Measurements from ENCODE around the gene EMC10.

Gene EMC10

DNA sequence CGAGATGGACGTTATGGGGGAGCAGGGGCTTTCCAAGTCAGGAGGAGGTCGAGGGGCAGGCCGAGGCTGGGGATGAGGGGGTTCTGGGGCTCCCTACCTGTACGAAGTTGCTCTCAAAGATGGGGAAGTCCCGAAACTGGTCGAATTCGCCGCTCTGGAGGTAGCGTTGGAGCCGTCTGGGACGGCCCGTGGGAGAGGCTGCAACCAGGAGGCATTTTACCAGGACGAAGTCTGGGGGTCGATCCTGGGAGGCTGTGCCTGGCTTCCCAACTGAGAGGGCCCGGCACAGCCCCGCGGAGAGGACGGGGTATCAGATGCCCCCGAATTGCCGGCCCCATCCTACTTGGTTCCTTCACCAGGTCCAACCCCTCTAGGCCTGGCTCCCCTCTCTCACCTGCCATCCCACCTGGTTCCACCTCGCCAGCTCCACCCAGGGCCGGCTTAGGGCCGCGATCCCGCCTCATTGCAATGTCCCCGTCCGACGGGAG is 527 bp upstream of the EMC10 start:
- Histone ChIP-seq H3K27me3 (no peaks in the 10 kb centered on the region), H3K9me3 (no peaks in the 10 kb centered on the region), H3K36me3 (peaks cover 11 to 24% (median 21%) of the 10 kb centered on the region in 3 donors), H3K4me3 (peak overlapping the region; percentile 86 to 90), H3K27ac (peak overlapping the region; percentile 69 to 76), H3K4me1 (peaks cover 0 to 21% (median 14%) of the 10 kb centered on the region in 4 donors)
- intact Hi-C loops (cut with DNase I; ENCODE audit: low total_unique reads): loop anchor here (1.0 kb wide), 1 partner anchor 36 kb away; the partner anchor contains the start of gene JOSD2
- TF ChIP-seq, protein P1, sequence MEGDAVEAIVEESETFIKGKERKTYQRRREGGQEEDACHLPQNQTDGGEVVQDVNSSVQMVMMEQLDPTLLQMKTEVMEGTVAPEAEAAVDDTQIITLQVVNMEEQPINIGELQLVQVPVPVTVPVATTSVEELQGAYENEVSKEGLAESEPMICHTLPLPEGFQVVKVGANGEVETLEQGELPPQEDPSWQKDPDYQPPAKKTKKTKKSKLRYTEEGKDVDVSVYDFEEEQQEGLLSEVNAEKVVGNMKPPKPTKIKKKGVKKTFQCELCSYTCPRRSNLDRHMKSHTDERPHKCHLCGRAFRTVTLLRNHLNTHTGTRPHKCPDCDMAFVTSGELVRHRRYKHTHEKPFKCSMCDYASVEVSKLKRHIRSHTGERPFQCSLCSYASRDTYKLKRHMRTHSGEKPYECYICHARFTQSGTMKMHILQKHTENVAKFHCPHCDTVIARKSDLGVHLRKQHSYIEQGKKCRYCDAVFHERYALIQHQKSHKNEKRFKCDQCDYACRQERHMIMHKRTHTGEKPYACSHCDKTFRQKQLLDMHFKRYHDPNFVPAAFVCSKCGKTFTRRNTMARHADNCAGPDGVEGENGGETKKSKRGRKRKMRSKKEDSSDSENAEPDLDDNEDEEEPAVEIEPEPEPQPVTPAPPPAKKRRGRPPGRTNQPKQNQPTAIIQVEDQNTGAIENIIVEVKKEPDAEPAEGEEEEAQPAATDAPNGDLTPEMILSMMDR (IDR thresholded peaks at IDR 0.05): no peak
- DNase-seq: no peak

DNA sequence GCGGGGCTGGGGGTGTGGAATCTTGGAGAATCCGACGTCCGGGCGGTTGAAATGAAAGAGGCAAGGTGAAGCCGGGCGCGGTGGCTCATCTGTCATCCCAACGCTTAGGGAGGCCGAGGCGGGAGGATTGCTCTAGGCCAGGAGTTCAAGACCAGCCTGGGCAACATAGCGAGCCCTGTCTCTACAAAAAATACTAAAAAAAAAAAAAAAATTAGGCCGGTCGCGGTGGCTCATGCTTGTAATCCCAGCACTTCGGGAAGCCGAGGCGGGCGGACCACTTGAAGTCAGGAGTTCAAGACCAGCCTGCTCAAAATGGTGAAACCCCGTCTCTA is 566 bp downstream of the EMC10 start:
- intact Hi-C loops (cut with DNase I; ENCODE audit: low total_unique reads): loop anchor here (1.0 kb wide), 1 partner anchor 34 kb away; the partner anchor contains the start of gene JOSD2
- TF ChIP-seq, protein P1 (IDR thresholded peaks at IDR 0.05): no peak
- Histone ChIP-seq H3K36me3 (peaks cover 18 to 35% (median 32%) of the 10 kb centered on the region in 3 donors), H3K27ac (peak overlapping the region; percentile 69 to 76), H3K9me3 (no peaks in the 10 kb centered on the region), H3K4me3 (peak overlapping the region; percentile 86 to 90), H3K27me3 (no peaks in the 10 kb centered on the region), H3K4me1 (peaks cover 0 to 21% (median 14%) of the 10 kb centered on the region in 4 donors)
- DNase-seq: no peak

DNA sequence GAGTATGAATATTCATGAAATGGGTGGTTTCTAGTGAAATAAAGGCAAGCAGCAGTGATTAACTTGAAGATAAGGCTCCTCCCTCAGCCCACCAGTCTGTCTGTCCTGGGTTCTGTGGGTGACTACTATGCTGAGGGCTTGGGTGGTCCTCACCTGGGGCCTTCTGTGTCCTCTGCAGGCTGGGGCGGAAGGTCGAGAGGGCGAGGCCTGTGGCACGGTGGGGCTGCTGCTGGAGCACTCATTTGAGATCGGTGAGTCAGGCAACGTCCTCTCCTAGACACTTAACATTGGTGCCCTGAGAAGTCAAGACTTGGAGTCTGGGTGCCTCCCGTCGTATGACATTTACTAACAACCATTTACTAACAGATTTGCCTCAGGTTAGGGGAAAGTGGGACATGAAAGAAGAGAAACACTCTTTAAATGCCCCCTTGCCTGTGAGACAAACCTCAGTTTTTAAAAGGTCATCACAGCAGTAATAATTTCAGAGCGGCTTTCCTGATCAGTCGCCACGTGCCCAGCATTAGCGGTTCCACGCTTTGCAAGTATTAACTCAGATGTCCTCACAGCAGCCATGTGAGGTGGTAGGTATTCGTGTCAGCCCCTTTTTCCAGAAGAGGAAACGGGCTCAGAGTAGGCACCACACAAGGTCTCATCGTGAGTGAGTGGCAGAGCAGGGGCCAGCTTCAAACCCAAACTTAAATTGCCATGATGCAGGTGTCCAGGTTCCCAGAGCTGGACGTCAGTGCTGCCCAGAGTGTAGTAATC is 1.6 kb downstream of the EMC10 start:
- H3K36me3 ChIP-seq: peaks cover 21 to 46% (median 43%) of the 10 kb centered on the region in 3 donors
- H3K4me3 ChIP-seq: no peak overlapping the region
- H3K27ac ChIP-seq: no peak overlapping the region
- H3K4me1 ChIP-seq: peaks cover 0 to 21% (median 14%) of the 10 kb centered on the region in 4 donors
- TF ChIP-seq, protein P1 (IDR thresholded peaks at IDR 0.05): no peak
- no peaks in the 10 kb centered on the region for H3K9me3 ChIP-seq
- no peak for DNase-seq
- intact Hi-C loops (cut with DNase I; ENCODE audit: low total_unique reads): no loop called here
- no peaks in the 10 kb centered on the region for H3K27me3 ChIP-seq

DNA sequence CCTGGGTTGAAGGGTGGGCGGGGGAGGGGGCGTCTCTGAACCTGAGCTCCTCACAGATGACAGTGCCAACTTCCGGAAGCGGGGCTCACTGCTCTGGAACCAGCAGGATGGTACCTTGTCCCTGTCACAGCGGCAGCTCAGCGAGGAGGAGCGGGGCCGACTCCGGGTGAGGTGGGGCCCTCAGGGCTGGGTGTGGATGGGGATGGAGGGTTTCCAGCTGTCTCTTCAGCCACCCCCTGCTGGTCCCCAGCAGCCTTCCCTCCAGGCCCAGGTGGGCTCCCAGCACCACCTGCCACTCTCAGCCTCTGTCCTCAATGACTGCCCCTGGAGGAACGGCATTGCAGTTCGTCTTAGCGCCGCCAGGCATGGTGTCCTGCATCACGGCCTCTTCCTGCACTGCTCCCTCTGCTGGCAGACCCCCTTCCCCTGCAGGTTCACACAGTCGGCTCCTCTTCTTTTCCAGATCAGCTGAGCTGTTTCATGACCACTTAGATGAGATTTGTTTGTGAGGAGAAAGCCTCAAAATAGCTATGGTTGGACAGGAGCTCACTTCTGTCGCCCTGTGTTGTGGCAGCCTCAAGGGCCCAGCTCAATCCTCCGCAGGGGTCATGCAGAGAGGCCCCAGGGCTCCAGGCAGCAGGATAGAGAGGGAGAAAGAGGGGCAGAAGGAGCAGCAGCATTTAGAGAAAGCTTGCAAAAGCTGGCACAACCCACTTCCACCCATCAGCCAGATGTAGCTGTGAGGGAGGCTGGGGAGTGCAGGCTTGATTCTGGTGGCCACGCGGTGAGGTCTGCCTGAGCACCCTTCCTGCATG is 2.8 kb downstream of the EMC10 start:
- intact Hi-C loops (cut with DNase I; ENCODE audit: low total_unique reads): no loop called here
- no peaks in the 10 kb centered on the region for H3K27me3 ChIP-seq
- no peak overlapping the region for H3K27ac ChIP-seq
- no peaks in the 10 kb centered on the region for H3K9me3 ChIP-seq
- no peak overlapping the region for H3K4me3 ChIP-seq
- H3K36me3 ChIP-seq: peaks cover 21 to 54% (median 53%) of the 10 kb centered on the region in 3 donors
- DNase-seq: no peak
- TF ChIP-seq, protein P1 (IDR thresholded peaks at IDR 0.05): no peak
- peaks cover 0 to 21% (median 14%) of the 10 kb centered on the region in 4 donors for H3K4me1 ChIP-seq

DNA sequence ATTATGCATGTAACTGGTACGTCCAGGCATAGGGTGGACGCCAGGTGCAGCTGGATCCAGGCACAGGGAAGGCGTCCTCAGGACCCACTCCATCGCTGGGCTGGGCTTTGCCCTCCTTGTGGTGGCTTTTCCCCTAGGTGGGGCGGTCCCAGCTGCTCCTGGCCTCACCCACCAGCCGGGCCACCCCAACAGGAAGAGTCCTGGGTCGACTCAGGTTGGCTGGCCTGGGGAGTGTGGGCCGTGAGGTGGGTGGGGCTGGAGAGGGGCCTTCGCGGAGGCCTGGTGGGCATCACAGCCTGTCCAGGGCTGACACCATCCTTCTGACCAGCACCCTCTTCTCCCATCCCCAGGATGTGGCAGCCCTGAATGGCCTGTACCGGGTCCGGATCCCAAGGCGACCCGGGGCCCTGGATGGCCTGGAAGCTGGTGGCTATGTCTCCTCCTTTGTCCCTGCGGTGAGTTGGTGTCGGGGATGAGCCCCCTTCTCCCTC is 3.5 kb downstream of the EMC10 start:
- TF ChIP-seq, protein P1 (IDR thresholded peaks at IDR 0.05): no peak
- H3K27ac ChIP-seq: no peak overlapping the region
- H3K27me3 ChIP-seq: no peaks in the 10 kb centered on the region
- H3K4me1 ChIP-seq: peaks cover 0 to 21% (median 14%) of the 10 kb centered on the region in 4 donors
- no peaks in the 10 kb centered on the region for H3K9me3 ChIP-seq
- H3K36me3 ChIP-seq: peaks cover 21 to 61% (median 55%) of the 10 kb centered on the region in 3 donors
- intact Hi-C loops (cut with DNase I; ENCODE audit: low total_unique reads): no loop called here
- no peak overlapping the region for H3K4me3 ChIP-seq
- no peak for DNase-seq

Measured in tibial artery (tissue), 4 donors.